Stomach smooth muscle (tissue), 2 donors: ENCODE data around the gene MCM3AP.

Experiments
- H3K27ac ChIP-seq: one replicate; pipeline ENCODE4 v1.7.0; 2013; ENCODE audit warnings: mild to moderate bottlenecking, low read length, inconsistent platforms
- H3K27me3 ChIP-seq, 2 donors: one replicate each; pipeline ENCODE4 v1.7.0; 2013; ENCODE audit warnings: low read length in 2 of 2; ENCODE audit not compliant: insufficient read depth in 2 of 2, control insufficient read depth in 1 of 2
- H3K36me3 ChIP-seq, 2 donors: one replicate each; pipeline ENCODE4 v1.7.0; 2013; ENCODE audit warnings: low read length in 2 of 2; ENCODE audit not compliant: control insufficient read depth in 2 of 2, insufficient read depth in 2 of 2
- H3K4me1 ChIP-seq: one replicate; pipeline ENCODE4 v1.7.0; 2013; ENCODE audit warnings: low read length; ENCODE audit not compliant: control insufficient read depth, insufficient read depth
- H3K4me3 ChIP-seq, 2 donors: one replicate each; pipeline ENCODE4 v1.7.0; 2013; ENCODE audit warnings: low read length in 2 of 2
- H3K9ac ChIP-seq, 2 donors: one replicate each; pipeline ENCODE4 v1.7.0; 2013; ENCODE audit warnings: low read length in 2 of 2, mild to moderate bottlenecking in 1 of 2
- H3K9me3 ChIP-seq, 2 donors: one replicate each; pipeline ENCODE4 v1.7.0; 2013; ENCODE audit warnings: low read length in 2 of 2; ENCODE audit not compliant: control insufficient read depth in 2 of 2
- donor health status: healthy.
- donor health status: Pancreatic carcinoma.

Gene MCM3AP

DNA sequence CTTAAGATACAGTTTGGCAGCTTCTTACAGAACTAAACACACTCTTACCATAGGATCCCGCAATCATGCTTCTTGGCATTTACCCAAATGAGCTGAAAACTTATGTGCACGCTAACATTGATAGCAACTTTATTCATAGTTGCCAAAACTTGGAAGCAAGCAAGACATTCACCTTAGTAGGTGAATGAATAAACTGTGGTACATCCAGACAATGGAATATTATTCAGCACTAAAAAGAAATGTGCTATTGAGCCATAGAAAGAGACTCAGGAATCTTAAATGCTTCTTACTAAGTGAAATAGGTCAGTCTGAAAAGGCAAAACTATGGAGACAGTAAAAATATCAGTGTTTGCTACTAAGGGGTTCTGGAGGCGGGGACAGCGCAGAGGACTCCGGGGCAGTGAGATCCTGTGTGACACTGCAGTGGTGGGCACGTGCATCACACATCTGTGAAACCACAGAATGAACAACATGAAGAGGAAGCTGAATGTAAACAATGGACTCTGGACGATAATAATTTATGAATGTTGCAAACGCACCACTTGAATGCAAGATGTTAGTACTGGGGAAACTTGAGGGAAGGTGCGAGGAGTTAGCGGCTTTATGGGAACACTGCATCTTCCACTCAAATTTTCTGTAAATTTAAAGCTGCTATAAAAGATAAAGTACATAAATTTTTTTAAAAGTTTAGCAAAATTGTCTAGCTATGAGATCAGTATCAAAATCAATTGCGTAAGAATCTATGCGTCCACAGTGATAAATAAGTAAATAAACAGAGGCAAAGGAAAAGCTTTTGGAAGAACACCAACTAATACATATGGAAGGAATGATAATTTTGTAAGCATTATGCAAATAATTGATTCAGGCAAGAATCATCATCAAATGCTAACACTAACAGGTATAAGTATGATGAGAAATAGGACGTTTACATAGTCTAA lies 85.7 kb downstream of the MCM3AP start:
- Histone ChIP-seq H3K9ac (no peak overlapping the region), H3K4me3 (no peak overlapping the region), H3K9me3 (no peaks in the 10 kb centered on the region), H3K4me1 (no peaks in the 10 kb centered on the region), H3K36me3 (peaks cover 25 to 42% of the 10 kb centered on the region in 2 donors), H3K27ac (no peak overlapping the region), H3K27me3 (no peaks in the 10 kb centered on the region)

GRCh38 chr21:46196733-46197132 lies 88.7 kb downstream of the MCM3AP start:
- H3K36me3 ChIP-seq = peaks cover 43 to 60% of the 10 kb centered on the region in 2 donors
- peaks cover under 1% of the 10 kb centered on the region for H3K4me1 ChIP-seq
- H3K9me3 ChIP-seq = no peaks in the 10 kb centered on the region

DNA sequence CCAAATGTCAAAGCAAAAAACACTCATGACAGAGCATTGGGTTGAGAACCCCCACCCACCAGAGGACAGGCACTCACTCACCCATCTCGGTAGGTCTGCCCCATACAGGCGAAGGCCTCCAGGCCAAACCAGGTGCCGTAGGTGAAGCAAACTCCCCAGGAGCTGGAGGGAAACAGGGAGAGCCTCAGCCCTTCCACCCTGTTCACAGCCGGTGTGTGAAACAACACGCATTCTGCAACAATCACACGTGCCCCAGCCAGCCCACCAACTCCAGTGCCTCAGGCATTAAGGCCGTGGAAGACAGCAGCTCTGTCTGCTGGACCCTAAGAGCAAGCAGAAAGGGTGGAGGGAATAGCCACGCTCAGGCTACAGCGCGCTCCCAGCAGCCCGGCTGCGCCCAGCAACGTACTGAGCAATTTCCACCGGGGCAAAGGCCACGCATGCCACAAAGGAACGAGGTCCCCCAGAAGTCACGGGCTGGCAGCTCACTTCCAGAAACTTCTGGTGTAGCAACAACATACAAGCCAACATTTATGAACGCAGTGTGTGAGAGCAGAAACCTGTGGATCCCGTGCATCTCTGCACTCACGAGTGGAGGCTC lies 89.7 kb downstream of the MCM3AP start:
- peaks cover 45 to 64% of the 10 kb centered on the region in 2 donors for H3K36me3 ChIP-seq
- H3K27ac ChIP-seq = no peak overlapping the region
- H3K9ac ChIP-seq = no peak overlapping the region
- H3K4me3 ChIP-seq = no peak overlapping the region
- H3K4me1 ChIP-seq = peaks cover 8% of the 10 kb centered on the region
- no peaks in the 10 kb centered on the region for H3K27me3 ChIP-seq
- H3K9me3 ChIP-seq = no peaks in the 10 kb centered on the region

More at GRCh38 chr21:46196733-46197132, 88.7 kb downstream of the MCM3AP start:
- no peak overlapping the region for H3K9ac ChIP-seq
- no peak overlapping the region for H3K27ac ChIP-seq
- H3K4me3 ChIP-seq = no peak overlapping the region
- no peaks in the 10 kb centered on the region for H3K27me3 ChIP-seq

DNA sequence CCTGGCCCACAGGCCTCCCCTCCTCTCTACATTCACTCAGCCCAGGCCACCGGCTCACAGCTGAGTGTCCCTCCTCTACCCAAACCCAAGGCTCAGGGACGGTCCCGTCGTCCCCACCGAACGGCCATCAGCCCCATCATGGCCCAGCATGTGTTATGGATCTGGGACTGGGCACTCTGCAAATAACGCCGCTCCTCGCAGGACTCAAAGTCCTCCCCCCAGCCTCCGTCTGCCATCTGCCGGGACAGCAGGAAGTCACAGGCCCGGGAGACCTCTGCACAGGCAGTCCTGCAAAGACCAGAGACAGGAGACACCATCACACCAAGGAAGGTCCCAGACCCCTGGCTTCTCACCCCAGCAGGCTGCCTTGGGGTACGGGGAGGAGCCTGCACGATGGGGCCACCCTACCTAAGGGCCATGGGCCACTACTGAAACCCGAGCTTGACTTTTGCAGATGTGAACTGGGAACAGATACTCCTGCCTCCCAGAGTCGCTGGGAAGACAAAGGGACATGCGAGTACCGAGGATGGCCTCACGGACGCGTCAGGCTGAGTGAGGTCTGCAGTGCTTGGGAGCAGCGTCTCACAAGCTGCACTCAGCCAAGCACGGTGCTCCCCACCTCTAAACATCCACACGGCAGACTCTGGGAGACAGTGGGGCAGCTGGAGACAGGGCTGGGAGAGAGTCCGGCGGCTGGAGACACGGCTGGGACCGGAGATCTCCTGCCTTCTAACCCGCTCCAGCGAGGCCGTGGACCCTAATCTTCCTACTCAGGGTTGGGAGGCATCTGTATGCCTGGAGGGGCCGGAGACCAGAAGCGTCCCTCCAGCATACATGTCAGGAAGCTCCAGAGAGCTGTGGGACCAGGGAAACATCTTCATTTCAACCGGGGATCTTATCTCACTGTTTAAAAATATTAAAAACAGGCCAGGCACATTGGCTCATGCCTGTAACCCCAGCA lies 90.8 kb downstream of the MCM3AP start:
- Histone ChIP-seq H3K4me1 (peaks cover 9% of the 10 kb centered on the region), H3K9me3 (no peaks in the 10 kb centered on the region), H3K36me3 (peaks cover 43 to 60% of the 10 kb centered on the region in 2 donors), H3K9ac (no peak overlapping the region), H3K27me3 (no peaks in the 10 kb centered on the region), H3K27ac (no peak overlapping the region), H3K4me3 (no peak overlapping the region)

GRCh38 chr21:46193829-46194373 lies 91.5 kb downstream of the MCM3AP start:
- Histone ChIP-seq H3K9ac (no peak overlapping the region), H3K4me3 (no peak overlapping the region), H3K4me1 (peaks cover 16% of the 10 kb centered on the region), H3K27ac (no peak overlapping the region), H3K36me3 (peaks cover 38 to 57% of the 10 kb centered on the region in 2 donors), H3K9me3 (no peaks in the 10 kb centered on the region), H3K27me3 (no peaks in the 10 kb centered on the region)

GRCh38 chr21:46191686-46192575 lies 93.5 kb downstream of the MCM3AP start:
- no peak overlapping the region for H3K9ac ChIP-seq
- H3K27me3 ChIP-seq = no peaks in the 10 kb centered on the region
- H3K36me3 ChIP-seq = peaks cover 41 to 59% of the 10 kb centered on the region in 2 donors
- H3K9me3 ChIP-seq = no peaks in the 10 kb centered on the region
- peaks cover 20% of the 10 kb centered on the region for H3K4me1 ChIP-seq
- no peak overlapping the region for H3K27ac ChIP-seq
- H3K4me3 ChIP-seq = no peak overlapping the region

DNA sequence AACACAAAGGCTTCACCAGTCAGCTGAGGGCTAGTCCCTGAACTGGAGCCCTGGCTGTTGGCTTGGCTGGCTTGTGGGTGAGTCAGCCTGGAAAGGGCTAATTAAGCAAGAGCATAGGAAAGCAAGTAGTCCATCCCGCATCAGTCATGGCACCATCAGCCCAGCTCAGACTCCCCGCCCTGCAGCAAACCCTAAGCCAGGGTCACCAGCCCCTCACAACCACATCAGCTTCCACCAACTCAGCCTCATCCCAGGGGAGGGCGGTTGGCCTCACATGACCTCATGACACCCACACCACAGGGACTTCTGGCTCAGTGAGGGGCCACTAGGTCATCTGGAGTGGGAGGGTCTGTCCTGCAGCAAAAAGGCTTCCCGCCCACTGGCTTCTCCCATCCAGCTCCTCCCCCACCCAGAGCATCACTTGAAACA lies 94.1 kb downstream of the MCM3AP start:
- no peaks in the 10 kb centered on the region for H3K27me3 ChIP-seq
- H3K9ac ChIP-seq = no peak overlapping the region
- H3K4me1 ChIP-seq = peaks cover 20% of the 10 kb centered on the region
- no peaks in the 10 kb centered on the region for H3K9me3 ChIP-seq
- no peak overlapping the region for H3K4me3 ChIP-seq
- H3K36me3 ChIP-seq = peaks cover 35 to 52% of the 10 kb centered on the region in 2 donors
- H3K27ac ChIP-seq = no peak overlapping the region

DNA sequence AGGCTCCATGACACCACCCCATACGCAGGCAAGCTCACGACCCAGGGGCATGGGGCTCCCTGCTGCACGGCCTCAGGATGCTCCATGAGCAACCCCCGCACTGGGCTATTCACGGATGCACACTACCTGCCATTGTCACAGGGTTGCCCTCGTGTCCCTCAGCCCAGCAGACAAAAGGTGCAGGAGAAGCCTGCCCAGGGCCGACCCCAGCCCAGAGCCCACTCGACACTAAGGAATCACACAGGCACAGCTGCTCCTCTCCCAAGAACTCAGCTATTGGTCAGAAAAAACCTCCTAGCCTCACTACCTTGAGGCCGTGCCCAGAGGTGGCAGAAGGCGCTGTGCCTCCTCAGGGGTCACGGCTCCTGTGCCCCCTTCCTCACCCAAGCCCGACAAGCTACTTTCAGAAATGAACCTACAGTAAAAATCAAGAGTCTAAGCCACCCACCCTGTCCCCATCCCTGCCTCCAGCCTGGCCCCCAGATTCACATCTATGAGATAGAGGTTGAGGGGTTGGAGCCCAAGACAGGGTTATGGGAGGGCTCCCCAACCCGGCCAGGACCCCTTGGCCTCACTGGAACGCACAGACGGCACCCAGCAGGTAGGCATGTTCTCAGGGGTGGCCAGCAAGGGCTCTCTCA lies 94.8 kb downstream of the MCM3AP start:
- no peaks in the 10 kb centered on the region for H3K9me3 ChIP-seq
- no peak overlapping the region for H3K4me3 ChIP-seq
- H3K36me3 ChIP-seq = peaks cover 31 to 46% of the 10 kb centered on the region in 2 donors
- peaks cover 0 to 3% of the 10 kb centered on the region in 2 donors for H3K27me3 ChIP-seq
- no peak overlapping the region for H3K27ac ChIP-seq
- H3K4me1 ChIP-seq = peaks cover 20% of the 10 kb centered on the region
- no peak overlapping the region for H3K9ac ChIP-seq

DNA sequence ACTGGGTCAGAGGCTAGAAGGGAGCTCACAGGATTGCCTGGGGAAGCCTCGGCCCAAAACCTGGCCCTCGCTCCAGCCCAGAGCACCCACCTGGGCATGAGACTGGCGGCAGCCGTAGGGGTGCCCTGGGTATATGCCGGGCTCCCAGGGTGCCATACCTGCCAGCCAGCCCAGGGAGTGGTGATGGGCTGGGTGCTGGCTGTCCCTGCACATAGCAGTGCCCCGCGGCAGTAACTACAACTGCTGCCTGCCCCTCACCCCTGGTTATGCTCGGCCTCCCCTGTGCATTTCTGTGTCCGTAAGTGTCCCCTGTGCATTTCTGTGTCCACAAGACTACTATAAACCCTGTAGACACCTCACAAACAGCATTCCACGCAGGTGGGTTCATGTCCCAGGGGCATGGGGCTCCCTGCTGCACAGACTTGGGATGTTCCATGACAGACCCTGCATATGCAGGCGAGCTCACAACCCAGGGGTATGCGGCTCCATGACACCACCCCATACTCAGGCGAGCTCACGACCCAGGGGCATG lies 95.4 kb downstream of the MCM3AP start:
- H3K9ac ChIP-seq = no peak overlapping the region
- H3K36me3 ChIP-seq = peaks cover 29 to 40% of the 10 kb centered on the region in 2 donors
- no peaks in the 10 kb centered on the region for H3K9me3 ChIP-seq
- peaks cover 20% of the 10 kb centered on the region for H3K4me1 ChIP-seq
- H3K27me3 ChIP-seq = peaks cover 0 to 5% of the 10 kb centered on the region in 2 donors
- H3K4me3 ChIP-seq = no peak overlapping the region
- H3K27ac ChIP-seq = no peak overlapping the region
